Adipose tissue (tissue), 3 donors: ENCODE results near the gene PER3. TPM values are rescaled to one million over a fixed set of nuclear protein-coding genes. Genes with fewer than 3 reads are reported as not detected.

Source experiments
- H3K27ac ChIP-seq: one replicate; pipeline ENCODE4 v1.5.1; 2013; ENCODE audit warnings: low read depth, low read length
- WGBS, 3 donors: extraction: QIAGEN DNeasy Blood & Tissue Kit; methylation state at CpG; one replicate each; pipeline ENCODE4 v1.1.7; 2013; 5-methylcytosine and 5-hydroxymethylcytosine counted together
- polyA plus RNA-seq, 3 donors: library from polyadenylated mRNA; stranded (reverse); fragments of 200-250 nt; gene quantifications; one replicate each; pipeline ENCODE4 v1.2.3, GENCODE V29; 2013
- donor health status: healthy with polysubstance abuse.
- donor health status: Bipolar disorder and iron deficiency.
- donor health status: healthy.

PER3 gene
- polyA plus RNA-seq, 3 donors: 3.3 to 6.6 (median 4.1) TPM

GRCh38 chr1:7859406-7859805, 75.3 kb downstream of the PER3 start:
- WGBS, 3 donors: 94 to 98% (median 95%) methylated on average over 7 of the region's 7 CpGs

GRCh38 chr1:7860130-7860529, 76.0 kb downstream of the PER3 start:
- WGBS, 3 donors: 82 to 87% (median 87%) methylated on average over 9 of the region's 9 CpGs
- H3K27ac ChIP-seq: no peak overlapping the region

More at GRCh38 chr1:7859406-7859805, 75.3 kb downstream of the PER3 start:
- H3K27ac ChIP-seq: no peak overlapping the region

GRCh38 chr1:7861452-7861851, 77.4 kb downstream of the PER3 start:
- no peak overlapping the region for H3K27ac ChIP-seq
- 89 to 91% (median 90%) methylated on average over 15 of the region's 15 CpGs for WGBS, 3 donors

- no peak overlapping the region for H3K27ac ChIP-seq
- WGBS, 3 donors: 87 to 92% (median 92%) methylated on average over 17 of the region's 17 CpGs
Observed at GRCh38 chr1:7862211-7863060, 78.3 kb downstream of the PER3 start.

- H3K27ac ChIP-seq: no peak overlapping the region
Observed at GRCh38 chr1:7863756-7864328, 79.8 kb downstream of the PER3 start.

GRCh38 chr1:7865978-7866377, 81.9 kb downstream of the PER3 start:
- 86 to 92% (median 87%) methylated on average over 16 of the region's 16 CpGs for WGBS, 3 donors
- no peak overlapping the region for H3K27ac ChIP-seq

More at GRCh38 chr1:7863756-7864328, 79.8 kb downstream of the PER3 start:
- 74 to 80% (median 79%) methylated on average over 17 of the region's 17 CpGs for WGBS, 3 donors

GRCh38 chr1:7868070-7868780, 84.1 kb downstream of the PER3 start:
- WGBS, 3 donors: 76 to 82% (median 76%) methylated on average over 10 of the region's 10 CpGs

GRCh38 chr1:7869136-7869920, 85.2 kb downstream of the PER3 start:
- no peak overlapping the region for H3K27ac ChIP-seq
- WGBS, 3 donors: 82 to 88% (median 86%) methylated on average over 16 of the region's 16 CpGs

More at GRCh38 chr1:7868070-7868780, 84.1 kb downstream of the PER3 start:
- no peak overlapping the region for H3K27ac ChIP-seq

GRCh38 chr1:7871136-7871535, 87.0 kb downstream of the PER3 start:
- 65 to 79% (median 72%) methylated on average over 6 of the region's 6 CpGs for WGBS, 3 donors
- no peak overlapping the region for H3K27ac ChIP-seq

- 73 to 82% (median 81%) methylated on average over 11 of the region's 11 CpGs for WGBS, 3 donors
- no peak overlapping the region for H3K27ac ChIP-seq
Observed at GRCh38 chr1:7873801-7874795, 90.0 kb downstream of the PER3 start.

GRCh38 chr1:7878027-7878426, 93.9 kb downstream of the PER3 start:
- WGBS, 3 donors: 19 to 63% (median 45%) methylated on average over 1 of the region's 1 CpG
- H3K27ac ChIP-seq: no peak overlapping the region

- 73 to 89% (median 86%) methylated on average over 3 of the region's 3 CpGs for WGBS, 3 donors
- no peak overlapping the region for H3K27ac ChIP-seq
Observed at GRCh38 chr1:7879228-7879627, 95.1 kb downstream of the PER3 start.

- no peak overlapping the region for H3K27ac ChIP-seq
- WGBS, 3 donors: 61 to 95% (median 95%) methylated on average over 1 of the region's 1 CpG
Observed at GRCh38 chr1:7884757-7885156, 100.7 kb downstream of the PER3 start.

GRCh38 chr1:7885513-7886404, 101.7 kb downstream of the PER3 start:
- H3K27ac ChIP-seq: no peak overlapping the region
- 19 to 35% (median 20%) methylated on average over 23 to 25 of the region's 27 CpGs for WGBS, 3 donors

- H3K27ac ChIP-seq: no peak overlapping the region
- WGBS, 3 donors: 53 to 59% (median 55%) methylated on average over 7 of the region's 7 CpGs
Observed at GRCh38 chr1:7886405-7886745, 102.3 kb downstream of the PER3 start.

- WGBS, 3 donors: 77 to 84% (median 82%) methylated on average over 9 of the region's 9 CpGs
- H3K27ac ChIP-seq: no peak overlapping the region
Observed at GRCh38 chr1:7888248-7889081, 104.4 kb downstream of the PER3 start.
